PC-3 (cell line): ENCODE measurements around the gene MARCKSL1.

Source experiments
- EZH2 ChIP-seq: fragments of 300-600 bp; sonication (generic); IDR thresholded peaks from one replicate; pipeline ENCODE4 v1.6.1; 2017; ENCODE audit warnings: antibody characterized with exemption, mild to moderate bottlenecking, low read length; ENCODE audit not compliant: unreplicated experiment
- TF ChIP-seq, protein P1 (sequence below): fragments of 300-600 bp; sonication (generic); conservative IDR thresholded peaks from 2 replicates; pipeline ENCODE4 v1.5.1; 2017; ENCODE audit warnings: antibody characterized with exemption, low read depth, mild to moderate bottlenecking, low read length

DNA sequence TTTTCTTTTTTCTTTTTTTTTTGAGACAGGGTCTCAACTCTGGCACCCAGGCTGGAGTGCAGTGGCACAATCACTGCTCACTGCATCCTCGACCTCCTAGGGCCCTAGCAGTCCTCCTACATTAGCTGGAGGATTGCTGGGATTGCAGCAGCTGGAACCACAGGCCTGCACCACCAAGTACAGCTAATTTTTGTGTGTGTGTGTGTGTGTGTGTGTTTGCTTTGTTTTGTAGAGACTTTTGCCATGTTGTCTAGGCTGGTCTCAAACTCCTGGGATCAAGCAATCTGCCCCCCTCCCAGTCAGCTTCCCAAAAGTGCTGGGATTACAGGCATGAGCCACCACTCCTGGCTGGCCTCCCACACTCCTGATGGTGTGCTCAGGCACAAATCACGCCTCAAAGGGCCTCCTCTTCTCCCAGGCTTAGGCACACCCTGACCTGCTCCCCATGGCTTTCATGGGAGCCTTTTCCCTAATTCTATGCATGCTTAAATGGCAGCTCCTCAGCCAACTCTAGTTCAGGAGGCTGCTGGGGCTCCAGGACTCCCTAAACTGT is 16.9 kb upstream of the MARCKSL1 start:
- no peak for TF ChIP-seq EZH2
- TF ChIP-seq, protein P1, sequence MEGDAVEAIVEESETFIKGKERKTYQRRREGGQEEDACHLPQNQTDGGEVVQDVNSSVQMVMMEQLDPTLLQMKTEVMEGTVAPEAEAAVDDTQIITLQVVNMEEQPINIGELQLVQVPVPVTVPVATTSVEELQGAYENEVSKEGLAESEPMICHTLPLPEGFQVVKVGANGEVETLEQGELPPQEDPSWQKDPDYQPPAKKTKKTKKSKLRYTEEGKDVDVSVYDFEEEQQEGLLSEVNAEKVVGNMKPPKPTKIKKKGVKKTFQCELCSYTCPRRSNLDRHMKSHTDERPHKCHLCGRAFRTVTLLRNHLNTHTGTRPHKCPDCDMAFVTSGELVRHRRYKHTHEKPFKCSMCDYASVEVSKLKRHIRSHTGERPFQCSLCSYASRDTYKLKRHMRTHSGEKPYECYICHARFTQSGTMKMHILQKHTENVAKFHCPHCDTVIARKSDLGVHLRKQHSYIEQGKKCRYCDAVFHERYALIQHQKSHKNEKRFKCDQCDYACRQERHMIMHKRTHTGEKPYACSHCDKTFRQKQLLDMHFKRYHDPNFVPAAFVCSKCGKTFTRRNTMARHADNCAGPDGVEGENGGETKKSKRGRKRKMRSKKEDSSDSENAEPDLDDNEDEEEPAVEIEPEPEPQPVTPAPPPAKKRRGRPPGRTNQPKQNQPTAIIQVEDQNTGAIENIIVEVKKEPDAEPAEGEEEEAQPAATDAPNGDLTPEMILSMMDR: no peak
